Neural cell (in vitro differentiated cells): ENCODE results near the gene PLCD1. TPM values are rescaled to one million over a fixed set of nuclear protein-coding genes. Genes with fewer than 3 reads are reported as not detected.

Source experiments
- H2AFZ ChIP-seq: fragments of 200-600, 300-800 bp; sonication (generic), shearing (Covaris generic); 2 replicates; pipeline ENCODE4 v1.6.0; 2014; ENCODE audit warnings: low read depth, mild to moderate bottlenecking, antibody characterized with exemption, low read length, moderate library complexity
- H3F3A ChIP-seq: fragments of 200-600 bp; shearing (Covaris generic); 2 replicates; pipeline ENCODE4 v1.6.1; 2016; ENCODE audit warnings: mild to moderate bottlenecking, moderate library complexity, mixed read lengths, antibody characterized with exemption, low read length; ENCODE audit not compliant: insufficient read depth, poor library complexity, severe bottlenecking
- H3K27ac ChIP-seq: fragments of 200-600, 300-800 bp; sonication (generic), shearing (Covaris generic); 2 replicates; pipeline ENCODE4 v1.5.1; 2014; ENCODE audit warnings: mild to moderate bottlenecking, low read length, moderate library complexity
- H3K27me3 ChIP-seq: fragments of 300-800, 200-600 bp; sonication (generic), shearing (Covaris generic); 2 replicates; pipeline ENCODE4 v1.6.0; 2014; ENCODE audit warnings: mild to moderate bottlenecking, low read depth, low read length, moderate library complexity; ENCODE audit not compliant: insufficient read depth
- H3K36me3 ChIP-seq: fragments of 300-800, 200-600 bp; sonication (generic), shearing (Covaris generic); 2 replicates; pipeline ENCODE4 v1.5.1; 2014; ENCODE audit warnings: mild to moderate bottlenecking, antibody characterized with exemption, low read length, moderate library complexity; ENCODE audit not compliant: insufficient read depth
- H3K4me2 ChIP-seq: fragments of 300-800, 200-600 bp; sonication (generic), shearing (Covaris generic); 2 replicates; pipeline ENCODE4 v1.6.0; 2014; ENCODE audit warnings: mild to moderate bottlenecking, low read length
- H3K4me3 ChIP-seq: fragments of 300-800, 200-600 bp; sonication (generic), shearing (Covaris generic); 2 replicates; pipeline ENCODE4 v1.5.1; 2014; ENCODE audit warnings: mild to moderate bottlenecking, low read length, moderate library complexity
- H3K79me2 ChIP-seq: fragments of 200-600 bp; shearing (Covaris generic); replicated peaks from 2 replicates; pipeline ENCODE4 v1.6.0; 2014; ENCODE audit warnings: mild to moderate bottlenecking, low read length, moderate library complexity; ENCODE audit not compliant: insufficient read depth
- H3K9ac ChIP-seq: fragments of 300-800, 200-600 bp; sonication (generic), shearing (Covaris generic); 2 replicates; pipeline ENCODE4 v1.6.1; 2016; ENCODE audit warnings: mild to moderate bottlenecking, low read length, mixed read lengths
- H3K9me2 ChIP-seq: fragments of 200-600 bp; shearing (Covaris generic); 2 replicates; pipeline ENCODE4 v1.6.1; 2016; ENCODE audit warnings: mild to moderate bottlenecking, low read length, mixed read lengths; ENCODE audit not compliant: insufficient read depth
- H3K9me3 ChIP-seq: fragments of 200-600, 300-800 bp; sonication (generic), shearing (Covaris generic); 2 replicates; pipeline ENCODE4 v1.6.1; 2016; ENCODE audit warnings: mild to moderate bottlenecking, mixed run types, low read length, moderate library complexity, mixed read lengths
- H4K20me1 ChIP-seq: fragments of 200-600 bp; shearing (Covaris generic); 2 replicates; pipeline ENCODE4 v1.6.1; 2016; ENCODE audit warnings: mild to moderate bottlenecking, mixed run types; ENCODE audit not compliant: insufficient read depth
- CTCF ChIP-seq: fragments of 450-650 bp; IDR thresholded peaks from 2 replicates; pipeline ENCODE4 v1.5.1; 2014; ENCODE audit warnings: antibody characterized with exemption, mild to moderate bottlenecking, moderate library complexity; ENCODE audit not compliant: poor library complexity, severe bottlenecking
- EP300 ChIP-seq: fragments of 450-650 bp; conservative IDR thresholded peaks from 2 replicates; pipeline ENCODE4 v1.6.1; 2014; ENCODE audit warnings: antibody characterized with exemption, mild to moderate bottlenecking, moderate library complexity; ENCODE audit not compliant: poor library complexity, severe bottlenecking
- EZH2 ChIP-seq: fragments of 200-600, 300-800 bp; shearing (Covaris generic), sonication (generic); IDR thresholded peaks from 2 replicates; pipeline ENCODE4 v1.6.1; 2014; ENCODE audit warnings: antibody characterized with exemption, low read length, borderline replicate concordance, mild to moderate bottlenecking; ENCODE audit not compliant: insufficient read depth, poor library complexity, severe bottlenecking
- MXI1 ChIP-seq: fragments of 450-650 bp; conservative IDR thresholded peaks from 2 replicates; pipeline ENCODE4 v1.6.1; 2014; ENCODE audit warnings: antibody characterized with exemption, mild to moderate bottlenecking; ENCODE audit not compliant: poor library complexity, severe bottlenecking
- POLR2AphosphoS5 ChIP-seq: IDR thresholded peaks from 2 replicates; pipeline ENCODE4 v1.6.1; 2012
- RAD21 ChIP-seq: fragments of 450-650 bp; conservative IDR thresholded peaks from 2 replicates; pipeline ENCODE4 v1.6.1; 2014; ENCODE audit warnings: antibody characterized with exemption, mild to moderate bottlenecking, moderate library complexity
- REST ChIP-seq: IDR thresholded peaks from 2 replicates; pipeline ENCODE4 v1.6.1; 2012; ENCODE audit warnings: borderline replicate concordance
- SMC3 ChIP-seq: fragments of 450-650 bp; conservative IDR thresholded peaks from 2 replicates; pipeline ENCODE4 v1.6.1; 2014; ENCODE audit warnings: antibody characterized with exemption, mild to moderate bottlenecking, moderate library complexity; ENCODE audit not compliant: poor library complexity
- TAF1 ChIP-seq: IDR thresholded peaks from 2 replicates; pipeline ENCODE4 v1.6.1; 2012; ENCODE audit warnings: low read depth
- polyA plus RNA-seq: library from polyadenylated mRNA; depleted of rRNA; stranded (reverse); fragments of >200 nt; gene quantifications from 2 replicates; pipeline ENCODE4 v1.2.3, GENCODE V29; 2014

Gene PLCD1
- polyA plus RNA-seq, 1 donor from 2014 or later = 4.6 TPM

GRCh38 chr3:38047896-38048295, 18.5 kb upstream of the PLCD1 start:
- Histone ChIP-seq H3K27me3 (no peaks in the 10 kb centered on the region), H3K4me3 (no peak overlapping the region), H3K9me2 (no peaks in the 10 kb centered on the region), H3K9me3 (no peaks in the 10 kb centered on the region), H3K36me3 (no peaks in the 10 kb centered on the region), H3K4me2 (no peak overlapping the region), H3K79me2 (no peaks in the 10 kb centered on the region), H2AFZ (no peak overlapping the region), H4K20me1 (no peaks in the 10 kb centered on the region), H3K27ac (no peak overlapping the region), H3F3A (no peaks in the 10 kb centered on the region), H3K9ac (no peak overlapping the region)
- TF ChIP-seq POLR2AphosphoS5 (no peak), MXI1 (no peak), REST (no peak), TAF1 (no peak), CTCF (no peak)

- Histone ChIP-seq H3K36me3 (no peaks in the 10 kb centered on the region), H3K9me3 (no peaks in the 10 kb centered on the region), H3K9me2 (no peaks in the 10 kb centered on the region), H3K4me2 (no peak overlapping the region), H4K20me1 (no peaks in the 10 kb centered on the region), H3K79me2 (no peaks in the 10 kb centered on the region), H3K4me3 (no peak overlapping the region), H2AFZ (no peak overlapping the region), H3F3A (no peaks in the 10 kb centered on the region), H3K27me3 (no peaks in the 10 kb centered on the region), H3K9ac (no peak overlapping the region), H3K27ac (no peak overlapping the region)
- TF ChIP-seq SMC3 (no peak), REST (no peak), MXI1 (no peak), RAD21 (no peak), EZH2 (no peak), TAF1 (no peak), EP300 (no peak), CTCF (no peak), POLR2AphosphoS5 (no peak)
These were observed 17.4 kb upstream of the PLCD1 start for GRCh38 chr3:38046821-38047220.
